A673 (cell line): Measurements from ENCODE around the gene DENND1A.

Experiments used
- EZH2 ChIP-seq: fragments of 200-600 bp; sonication (generic); IDR thresholded peaks from 2 replicates; pipeline ENCODE4 v1.6.1; 2017; ENCODE audit warnings: borderline replicate concordance, low read depth, mild to moderate bottlenecking, mixed read lengths, antibody characterized with exemption, low read length; ENCODE audit not compliant: poor library complexity, severe bottlenecking
- TF ChIP-seq, protein P1 (sequence below): fragments of 300-800, 200-600 bp; sonication (generic); conservative IDR thresholded peaks from 2 replicates; pipeline ENCODE4 v1.5.1; 2017; ENCODE audit warnings: low read depth, mild to moderate bottlenecking, antibody characterized with exemption, low read length, moderate library complexity, mixed read lengths

DNA sequence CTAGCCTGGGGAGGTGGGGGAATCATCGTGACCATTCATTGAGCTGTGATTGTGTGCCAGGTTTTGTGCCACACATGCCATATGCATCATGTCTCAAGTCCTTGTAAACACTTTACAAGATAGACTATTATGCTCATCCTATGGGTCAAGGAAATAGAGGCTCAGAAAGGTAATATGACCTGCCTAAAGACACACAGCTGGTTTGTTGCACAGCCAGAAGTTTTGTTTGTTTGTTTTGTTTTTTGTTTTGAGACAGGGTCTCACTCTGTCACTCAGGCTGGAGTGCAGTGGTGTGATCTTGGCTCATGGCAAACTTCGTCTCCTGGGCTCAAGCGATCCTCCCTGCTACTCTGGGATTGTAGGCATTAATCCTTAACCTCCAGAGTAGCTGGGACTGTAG, 595.3 kb downstream of the DENND1A start:
- TF ChIP-seq, protein P1, sequence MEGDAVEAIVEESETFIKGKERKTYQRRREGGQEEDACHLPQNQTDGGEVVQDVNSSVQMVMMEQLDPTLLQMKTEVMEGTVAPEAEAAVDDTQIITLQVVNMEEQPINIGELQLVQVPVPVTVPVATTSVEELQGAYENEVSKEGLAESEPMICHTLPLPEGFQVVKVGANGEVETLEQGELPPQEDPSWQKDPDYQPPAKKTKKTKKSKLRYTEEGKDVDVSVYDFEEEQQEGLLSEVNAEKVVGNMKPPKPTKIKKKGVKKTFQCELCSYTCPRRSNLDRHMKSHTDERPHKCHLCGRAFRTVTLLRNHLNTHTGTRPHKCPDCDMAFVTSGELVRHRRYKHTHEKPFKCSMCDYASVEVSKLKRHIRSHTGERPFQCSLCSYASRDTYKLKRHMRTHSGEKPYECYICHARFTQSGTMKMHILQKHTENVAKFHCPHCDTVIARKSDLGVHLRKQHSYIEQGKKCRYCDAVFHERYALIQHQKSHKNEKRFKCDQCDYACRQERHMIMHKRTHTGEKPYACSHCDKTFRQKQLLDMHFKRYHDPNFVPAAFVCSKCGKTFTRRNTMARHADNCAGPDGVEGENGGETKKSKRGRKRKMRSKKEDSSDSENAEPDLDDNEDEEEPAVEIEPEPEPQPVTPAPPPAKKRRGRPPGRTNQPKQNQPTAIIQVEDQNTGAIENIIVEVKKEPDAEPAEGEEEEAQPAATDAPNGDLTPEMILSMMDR, result no peak
- TF ChIP-seq EZH2, result no peak
